Loucy (cell line): Measurements from ENCODE around the gene CRYBG2.

Experiments used
- H2AFZ ChIP-seq: fragments of 200-600 bp; sonication (generic); 2 replicates; pipeline ENCODE4 v1.6.0; 2016; ENCODE audit warnings: antibody characterized with exemption, mild to moderate bottlenecking, low read length, moderate library complexity
- H3F3A ChIP-seq: fragments of 200-600 bp; 2 replicates; pipeline ENCODE4 v1.6.0; 2016; ENCODE audit warnings: antibody characterized with exemption, low read depth, mild to moderate bottlenecking
- H3K27me3 ChIP-seq: fragments of 200-600 bp; sonication (generic); 2 replicates; pipeline ENCODE4 v1.6.1; 2014; ENCODE audit warnings: low read length, mild to moderate bottlenecking; ENCODE audit not compliant: insufficient read depth, poor library complexity, severe bottlenecking
- H3K36me3 ChIP-seq: fragments of 200-600 bp; sonication (generic); 2 replicates; pipeline ENCODE4 v1.6.1; 2016; ENCODE audit warnings: low read length; ENCODE audit not compliant: insufficient read depth
- H3K4me1 ChIP-seq: fragments of 200-600 bp; sonication (generic); 2 replicates; pipeline ENCODE4 v1.5.1; 2014; ENCODE audit warnings: low read length, mild to moderate bottlenecking; ENCODE audit not compliant: insufficient read depth, poor library complexity, severe bottlenecking
- H3K4me2 ChIP-seq: fragments of 200-600 bp; sonication (generic); 2 replicates; pipeline ENCODE4 v1.6.0; 2014; ENCODE audit warnings: antibody characterized with exemption, low read length, low read depth, mild to moderate bottlenecking; ENCODE audit not compliant: poor library complexity, severe bottlenecking
- H3K4me3 ChIP-seq: fragments of 200-600 bp; sonication (generic); 2 replicates; pipeline ENCODE4 v1.5.1; 2014; ENCODE audit warnings: low read length, mild to moderate bottlenecking, mixed read lengths; ENCODE audit not compliant: poor library complexity, severe bottlenecking
- H3K79me2 ChIP-seq: fragments of 200-600 bp; sonication (generic); 2 replicates; pipeline ENCODE4 v1.6.1; 2014; ENCODE audit warnings: low read length; ENCODE audit not compliant: insufficient read depth
- H3K9ac ChIP-seq: fragments of 200-600 bp; sonication (generic); 2 replicates; pipeline ENCODE4 v1.6.0; 2014; ENCODE audit warnings: mild to moderate bottlenecking, low read depth, low read length, moderate library complexity; ENCODE audit not compliant: poor library complexity, severe bottlenecking
- H3K9me2 ChIP-seq: fragments of 200-600 bp; sonication (generic); replicated peaks from 2 replicates; pipeline ENCODE4 v1.6.1; 2016; ENCODE audit warnings: low read depth, low read length, mixed read lengths
- H3K9me3 ChIP-seq: fragments of 200-600 bp; sonication (generic); 2 replicates; pipeline ENCODE4 v1.6.1; 2014; ENCODE audit warnings: mild to moderate bottlenecking, antibody characterized with exemption, low read length, low read depth; ENCODE audit not compliant: insufficient read depth
- H4K20me1 ChIP-seq: fragments of 200-600 bp; sonication (generic); 2 replicates; pipeline ENCODE4 v1.6.0; 2014; ENCODE audit warnings: antibody characterized with exemption, low read length, mild to moderate bottlenecking; ENCODE audit not compliant: insufficient read depth, poor library complexity, severe bottlenecking
- CTCF ChIP-seq: fragments of 200-600 bp; sonication (generic); conservative IDR thresholded peaks from 2 replicates; pipeline ENCODE4 v1.5.1; 2014; ENCODE audit warnings: mild to moderate bottlenecking, antibody characterized with exemption, low read length
- EZH2phosphoT487 ChIP-seq: fragments of 200-600 bp; IDR thresholded peaks from 2 replicates; pipeline ENCODE4 v1.6.1; 2018; ENCODE audit warnings: antibody characterized with exemption, mild to moderate bottlenecking, moderate library complexity, borderline replicate concordance

Gene CRYBG2

GRCh38 chr1:26287811-26288210, 66.1 kb downstream of the CRYBG2 start:
- Histone ChIP-seq H3F3A (peaks cover 31% of the 10 kb centered on the region), H3K27me3 (no peaks in the 10 kb centered on the region), H3K9ac (peak overlapping the region; percentile 88), H3K4me3 (peak overlapping the region; percentile 69), H3K9me2 (no peaks in the 10 kb centered on the region), H3K36me3 (no peaks in the 10 kb centered on the region), H3K4me2 (peak overlapping the region; percentile 98), H4K20me1 (no peaks in the 10 kb centered on the region), H2AFZ (no peak overlapping the region), H3K79me2 (peaks cover 8% of the 10 kb centered on the region; the same call in 1 of the 2 replicates), H3K9me3 (no peaks in the 10 kb centered on the region), H3K4me1 (peaks cover 89% of the 10 kb centered on the region)
- TF ChIP-seq CTCF (no peak), EZH2phosphoT487 (no peak)

DNA sequence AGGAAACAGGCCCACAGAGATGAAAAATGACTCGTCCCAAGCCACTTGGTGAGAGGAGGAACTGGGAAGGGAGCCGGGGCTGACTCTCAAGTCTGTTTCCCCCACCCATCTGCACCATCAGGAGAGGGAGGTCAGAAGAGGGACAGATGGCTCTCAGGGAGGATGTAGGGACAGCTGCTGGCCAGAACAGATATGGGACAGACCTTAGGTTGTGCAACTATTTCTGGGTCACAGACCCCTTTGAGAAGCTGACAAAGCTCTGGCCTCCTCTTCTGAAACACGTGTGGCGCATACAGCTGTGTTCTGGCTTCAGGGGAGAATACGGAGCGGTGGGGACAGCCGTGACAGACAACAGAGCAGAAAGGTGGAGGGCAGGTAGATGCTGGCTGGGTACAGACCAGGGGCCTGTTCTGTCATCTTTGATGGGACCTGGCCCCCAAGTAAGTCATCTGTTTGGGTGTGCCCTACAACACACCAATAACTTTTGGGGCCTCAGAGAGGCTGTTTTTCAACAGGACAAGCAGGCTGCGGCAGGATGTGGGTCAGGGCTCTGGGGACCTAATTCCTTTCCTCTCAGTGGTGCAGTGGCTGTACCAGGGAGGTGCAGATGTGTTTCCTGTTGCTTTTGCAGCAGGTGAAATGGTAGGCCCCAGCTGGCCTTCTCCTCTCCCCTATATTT, 66.8 kb downstream of the CRYBG2 start:
- no peaks in the 10 kb centered on the region for H3K27me3 ChIP-seq
- H3K9ac ChIP-seq: peak overlapping the region; percentile 88
- peaks cover 31% of the 10 kb centered on the region for H3F3A ChIP-seq
- no peaks in the 10 kb centered on the region for H4K20me1 ChIP-seq
- H3K4me3 ChIP-seq: peak overlapping the region; percentile 69
- no peaks in the 10 kb centered on the region for H3K9me3 ChIP-seq
- no peak overlapping the region for H2AFZ ChIP-seq
- H3K36me3 ChIP-seq: no peaks in the 10 kb centered on the region
- peak overlapping the region; percentile 98 for H3K4me2 ChIP-seq
- peaks cover 91% of the 10 kb centered on the region for H3K4me1 ChIP-seq
- no peaks in the 10 kb centered on the region for H3K9me2 ChIP-seq
- TF ChIP-seq CTCF (no peak), EZH2phosphoT487 (no peak)
- peaks cover 15% of the 10 kb centered on the region; the same call in 1 of the 2 replicates for H3K79me2 ChIP-seq

- Histone ChIP-seq H3K27me3 (no peaks in the 10 kb centered on the region), H3K9ac (peak overlapping the region; percentile 88), H3K9me3 (no peaks in the 10 kb centered on the region), H3K4me3 (peak overlapping the region; percentile 25), H4K20me1 (peaks cover 3% of the 10 kb centered on the region), H3K4me1 (peaks cover 92% of the 10 kb centered on the region), H3K4me2 (peak overlapping the region; percentile 98), H3K9me2 (no peaks in the 10 kb centered on the region), H2AFZ (no peak overlapping the region), H3K79me2 (peaks cover 26% of the 10 kb centered on the region), H3F3A (peaks cover 31% of the 10 kb centered on the region), H3K36me3 (no peaks in the 10 kb centered on the region)
- TF ChIP-seq EZH2phosphoT487 (no peak), CTCF (no peak)
Observed at GRCh38 chr1:26286064-26286416, 67.9 kb downstream of the CRYBG2 start.
